Lower leg skin (tissue), 4 donors: ENCODE measurements around the gene MFAP3L. TPM values are rescaled to one million over a fixed set of nuclear protein-coding genes. Genes with fewer than 3 reads are reported as not detected.

Experiments
- DNase-seq, 2 donors: peaks; one replicate each; pipeline ENCODE4 v3.0.0-alpha.2; 2019; ENCODE audit warnings: low spot score in 2 of 2
- H3K4me3 ChIP-seq: fragments of 200-600 bp; sonication (generic); 2 replicates; pipeline ENCODE4 v1.5.1; 2017; ENCODE audit warnings: mild to moderate bottlenecking, low read depth; ENCODE audit not compliant: poor library complexity, severe bottlenecking
- CTCF ChIP-seq, 3 donors: fragments of 450-650 bp; IDR thresholded peaks; one replicate each; pipeline ENCODE4 v1.5.1; 2016; ENCODE audit warnings: antibody characterized with exemption in 3 of 3, mild to moderate bottlenecking in 3 of 3, moderate library complexity in 2 of 3
- POLR2A ChIP-seq, 2 donors: fragments of 450-650 bp; IDR thresholded peaks; one replicate each; pipeline ENCODE4 v1.6.1; 2016 to 2017; ENCODE audit warnings: antibody characterized with exemption in 2 of 2, mild to moderate bottlenecking in 1 of 2, moderate library complexity in 1 of 2
- WGBS, 2 donors: methylation state at CpG; one replicate each; pipeline ENCODE4 v1.1.5; 2018; 5-methylcytosine and 5-hydroxymethylcytosine counted together
- intact Hi-C: fragments of 100-400 bp; cut with DNase I; formaldehyde crosslinking; loops from one replicate; pipeline ENCODE4 v1.15.0; 2023; ENCODE audit warnings: low total_unique reads
- total RNA-seq, 4 donors: library from RNA; depleted of rRNA; stranded (reverse); fragments of >200 nt; gene quantifications; one replicate each; pipeline ENCODE4 v1.1.0, GENCODE V29; 2016

MFAP3L gene
- total RNA-seq, 4 donors from 2014 or later, result 93.6 to 110 (median 97.9) TPM

GRCh38 chr4:169975131-169975837 lies 50.9 kb downstream of the MFAP3L start:
- no peak overlapping the region for H3K4me3 ChIP-seq
- 71 to 72% methylated on average over 6 of the region's 6 CpGs for WGBS, 2 donors
- intact Hi-C loops, result no loop called here
- TF ChIP-seq CTCF (IDR thresholded peaks at IDR 0.05) (no peak), POLR2A (IDR thresholded peaks at IDR 0.05) (no peak)
- DNase-seq, result no peak

- no peak for DNase-seq
- 65 to 75% methylated on average over 9 of the region's 9 CpGs for WGBS, 2 donors
- no peak overlapping the region for H3K4me3 ChIP-seq
- intact Hi-C loops, result no loop called here
- TF ChIP-seq POLR2A (IDR thresholded peaks at IDR 0.05) (no peak), CTCF (IDR thresholded peaks at IDR 0.05) (no peak)
Measured at GRCh38 chr4:169971456-169972015, 54.7 kb downstream of the MFAP3L start.

- H3K4me3 ChIP-seq, result no peak overlapping the region
- WGBS, 2 donors, result 69 to 73% methylated on average over 2 of the region's 2 CpGs
- no peak for TF ChIP-seq POLR2A (IDR thresholded peaks at IDR 0.05)
- no peak for TF ChIP-seq CTCF (IDR thresholded peaks at IDR 0.05)
- no peak for DNase-seq
- intact Hi-C loops, result no loop called here
Measured at GRCh38 chr4:169968999-169969398, 57.2 kb downstream of the MFAP3L start.

GRCh38 chr4:169963998-169964397 lies 62.2 kb downstream of the MFAP3L start:
- H3K4me3 ChIP-seq, result no peak overlapping the region
- TF ChIP-seq POLR2A (IDR thresholded peaks at IDR 0.05), result no peak
- no peak for TF ChIP-seq CTCF (IDR thresholded peaks at IDR 0.05)
- no peak for DNase-seq
- WGBS, 2 donors, result 41 to 45% methylated on average over 1 of the region's 1 CpG
- intact Hi-C loops, result no loop called here

- intact Hi-C loops, result no loop called here
- WGBS, 2 donors, result 72 to 78% methylated on average over 3 of the region's 3 CpGs
- DNase-seq, result no peak
Measured at GRCh38 chr4:169959254-169959653, 66.9 kb downstream of the MFAP3L start.

More at GRCh38 chr4:169959254-169959653, 66.9 kb downstream of the MFAP3L start:
- TF ChIP-seq POLR2A (IDR thresholded peaks at IDR 0.05) (no peak), CTCF (IDR thresholded peaks at IDR 0.05) (no peak)
- H3K4me3 ChIP-seq, result no peak overlapping the region
